Glomerular visceral epithelial cell (primary cell): Measurements from ENCODE around the gene COX7A2.
A peak's percentile ranks its signal among the peaks of the same experiment; 100 is the strongest.

Experiments used
- DNase-seq: peaks from one replicate; pipeline ENCODE4 v3.0.0-alpha.2; 2016; ENCODE audit errors: extremely low spot score

Gene COX7A2

DNA sequence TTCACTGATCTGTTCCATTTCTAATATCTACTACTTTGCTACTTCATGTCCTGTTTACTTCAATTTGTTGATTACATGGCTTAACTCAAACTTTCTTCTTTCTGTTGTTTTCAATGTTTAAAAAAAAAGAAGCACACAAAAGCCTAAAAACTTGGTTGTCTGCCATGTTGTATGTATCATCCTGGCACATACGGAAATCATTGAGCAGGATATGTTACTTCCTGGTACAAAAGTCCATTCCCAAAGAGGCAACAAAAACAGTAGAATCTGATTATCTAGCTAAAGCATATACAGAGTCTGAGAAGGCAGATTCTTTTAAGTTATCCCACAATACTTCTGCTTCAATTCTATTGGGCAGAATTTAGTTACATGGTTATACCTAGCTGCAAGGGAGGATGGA is 23.2 kb downstream of the COX7A2 start:
- DNase-seq = no peak

DNA sequence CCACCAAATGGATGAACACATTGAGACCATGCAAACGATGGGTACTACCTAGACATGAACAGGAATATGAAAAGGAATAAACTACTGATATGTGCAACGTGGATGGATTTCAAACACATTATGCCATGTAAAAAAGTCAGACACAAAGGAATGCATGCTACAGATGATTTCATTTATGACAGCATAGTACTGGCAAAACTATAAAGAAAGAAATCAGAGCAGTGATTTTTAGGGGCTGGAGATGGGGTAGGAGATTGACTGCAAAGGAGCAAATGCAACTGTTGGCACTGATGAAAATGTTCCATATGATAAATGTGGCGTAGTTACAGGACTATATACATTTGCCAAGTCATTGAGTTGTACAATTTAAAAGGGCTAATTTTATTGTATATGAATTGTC is 24.3 kb downstream of the COX7A2 start:
- no peak for DNase-seq

DNA sequence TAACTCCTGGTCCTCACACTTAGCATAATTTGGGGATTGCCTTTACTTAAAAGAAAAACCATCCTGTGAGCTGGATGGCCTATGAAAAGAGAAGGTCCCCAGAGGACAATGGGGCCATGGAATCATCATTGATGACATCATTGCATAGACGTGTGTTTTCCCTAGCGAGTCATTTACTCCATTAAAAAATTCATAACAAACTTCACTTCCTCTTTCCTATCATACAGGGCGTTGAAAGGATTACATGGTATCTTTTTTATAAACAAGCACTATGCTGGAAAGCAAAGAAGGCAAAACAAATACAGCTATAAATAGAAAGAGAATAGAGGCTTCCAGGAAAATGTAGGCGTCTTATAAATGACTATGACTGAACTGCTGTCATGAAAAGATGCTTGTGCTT is 26.4 kb downstream of the COX7A2 start:
- peak; percentile 11 for DNase-seq

DNA sequence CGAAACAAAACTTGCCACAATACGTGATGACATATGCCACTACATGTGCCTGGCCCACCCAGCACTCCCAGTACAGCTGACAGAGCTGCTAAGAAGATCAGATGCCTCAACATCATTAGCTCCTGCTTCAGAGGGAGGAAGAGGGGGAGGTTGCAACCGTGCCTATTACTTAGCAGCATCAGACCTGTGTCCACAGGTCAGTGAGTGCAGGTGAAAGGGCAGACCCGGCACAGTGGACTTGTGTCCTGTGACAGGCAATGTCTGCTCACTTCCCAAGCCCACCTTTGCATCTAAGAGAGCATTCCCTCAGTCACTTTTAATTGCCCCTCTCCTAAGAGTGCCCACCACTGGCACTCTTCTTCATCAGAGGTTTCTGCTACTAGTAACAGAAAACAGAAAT is 28.3 kb downstream of the COX7A2 start:
- DNase-seq = no peak

DNA sequence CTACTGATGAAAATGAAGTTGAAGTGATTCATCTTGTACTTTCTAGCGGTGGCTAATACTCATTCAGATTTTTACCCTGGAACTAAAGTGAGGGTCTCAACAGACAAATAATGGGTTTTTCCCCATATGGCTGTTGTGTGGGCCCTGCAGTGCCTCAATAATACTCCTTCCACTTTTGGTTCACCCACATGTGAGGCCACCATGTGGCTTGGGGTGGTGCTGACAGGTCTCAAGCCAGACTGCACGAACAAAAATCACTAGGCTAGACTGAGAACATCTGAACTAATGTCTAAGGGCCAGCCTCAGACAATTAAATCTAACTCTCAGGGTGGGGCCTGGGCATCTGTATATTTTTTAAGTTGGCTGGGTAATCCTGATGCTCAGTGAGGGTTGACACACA is 29.9 kb downstream of the COX7A2 start:
- DNase-seq = no peak

DNA sequence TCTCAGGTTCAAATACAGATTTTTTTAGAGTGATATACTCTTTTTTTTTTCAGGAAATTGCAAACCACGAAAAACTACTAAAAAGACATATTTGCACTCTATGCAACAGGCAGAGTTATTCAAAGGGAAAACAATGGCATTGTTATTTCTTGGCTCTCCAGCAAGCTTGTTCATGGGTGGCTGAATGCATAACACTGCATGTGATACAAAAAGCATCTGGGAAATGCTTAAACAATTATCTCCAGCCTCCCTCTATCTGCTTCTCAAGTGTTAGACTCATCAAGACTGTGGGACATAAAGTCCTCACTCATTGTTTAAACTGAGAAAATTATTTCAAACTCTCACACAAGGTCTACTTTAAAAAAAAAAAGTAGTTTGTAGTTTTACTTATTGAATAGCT is 30.5 kb downstream of the COX7A2 start:
- DNase-seq = no peak

DNA sequence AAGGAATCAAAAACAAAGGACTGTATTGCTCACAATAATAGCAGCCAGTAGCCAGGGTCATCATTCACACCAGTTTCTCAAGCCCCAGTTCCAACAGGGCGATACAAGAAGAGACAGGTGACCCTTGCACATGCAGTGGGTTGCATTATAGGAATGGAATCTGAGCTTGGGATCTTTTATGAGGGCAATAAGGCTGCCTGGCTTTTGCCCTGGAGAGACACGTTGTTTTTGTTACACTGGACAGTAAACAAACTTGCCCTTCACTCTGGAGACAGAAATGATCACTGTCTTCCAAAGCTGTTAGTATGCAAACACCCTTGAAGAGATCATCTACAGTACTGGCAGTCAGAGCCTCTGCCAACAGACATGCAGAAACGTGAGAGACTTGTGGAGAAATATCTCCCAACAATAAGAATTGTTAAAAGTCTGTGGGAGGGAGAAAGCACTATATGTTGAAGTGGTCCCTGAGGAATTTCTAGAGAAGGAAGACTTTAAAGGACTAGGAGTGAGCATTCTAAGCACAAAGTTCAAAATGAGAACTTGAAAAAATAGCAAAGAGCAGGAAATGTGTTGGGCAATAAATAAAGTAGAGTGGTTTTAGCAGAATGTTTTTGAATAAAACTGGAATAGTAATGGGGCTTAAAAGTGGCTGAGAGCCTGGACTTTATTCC is 31.5 kb downstream of the COX7A2 start:
- no peak for DNase-seq

DNA sequence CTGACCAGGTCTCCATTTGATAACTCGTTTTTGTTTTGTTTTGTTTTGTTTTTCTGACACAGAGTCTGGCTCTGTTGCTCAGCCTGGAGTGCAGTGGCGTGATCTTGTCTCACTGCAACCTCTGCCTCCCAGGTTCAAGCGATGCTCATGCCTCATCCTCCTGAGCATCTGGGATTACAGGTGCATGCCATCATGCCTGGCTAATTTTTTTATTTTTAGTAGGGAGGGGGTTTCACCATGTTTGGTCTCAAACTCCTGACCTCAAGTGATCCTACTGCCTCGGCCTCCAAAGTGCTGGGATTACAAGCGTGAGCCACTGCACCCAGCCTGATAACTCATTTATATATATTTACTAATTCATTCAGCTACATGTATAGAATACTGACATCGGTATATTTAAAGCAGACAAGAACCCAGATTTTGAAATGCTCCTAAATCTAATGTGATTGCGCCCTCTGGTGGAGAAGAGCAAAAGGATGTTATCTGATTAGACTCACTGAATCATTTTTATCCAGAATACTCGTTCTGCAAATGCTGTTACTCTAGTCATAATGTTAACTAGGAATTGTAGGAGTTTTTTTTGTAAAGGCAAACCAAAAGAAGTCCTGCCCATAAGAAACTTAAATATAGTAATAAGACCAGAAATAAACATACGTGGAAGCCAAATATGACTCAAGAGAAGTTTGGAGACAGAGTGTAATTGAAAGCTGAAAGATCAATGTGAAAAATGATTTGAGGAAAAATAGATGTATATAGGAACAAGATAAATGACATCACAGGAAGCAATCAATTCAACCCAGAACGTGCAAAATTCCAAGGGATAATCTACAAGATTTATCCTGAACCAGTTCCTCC is 32.5 kb downstream of the COX7A2 start:
- DNase-seq = peak; percentile 68

DNA sequence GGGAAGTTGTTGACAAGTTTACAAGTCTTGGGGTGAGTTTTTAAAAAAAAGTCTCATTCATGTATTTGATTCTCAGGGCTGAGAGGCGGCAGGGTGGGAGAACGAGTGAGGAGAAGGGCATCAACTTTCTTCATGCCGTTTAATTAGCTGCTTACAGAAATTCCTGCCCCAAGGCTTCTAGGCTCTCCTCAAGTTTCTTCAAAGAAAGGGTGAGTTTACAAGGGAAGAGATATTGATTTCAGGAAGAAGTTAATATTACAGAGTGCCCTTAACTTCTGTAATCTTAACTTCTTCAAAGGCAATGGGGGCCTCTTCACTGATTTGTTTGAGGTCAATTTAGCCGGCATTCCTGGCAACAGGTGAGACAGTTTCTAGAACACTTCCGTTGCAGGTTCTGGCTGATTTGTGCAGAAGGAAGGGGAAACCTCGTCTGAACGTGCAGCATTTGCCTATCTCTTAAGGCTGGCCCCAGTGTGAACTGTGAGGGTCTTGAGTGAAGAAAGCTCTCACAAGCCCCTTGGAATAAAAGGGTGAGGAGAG is 34.3 kb downstream of the COX7A2 start:
- DNase-seq = no peak

DNA sequence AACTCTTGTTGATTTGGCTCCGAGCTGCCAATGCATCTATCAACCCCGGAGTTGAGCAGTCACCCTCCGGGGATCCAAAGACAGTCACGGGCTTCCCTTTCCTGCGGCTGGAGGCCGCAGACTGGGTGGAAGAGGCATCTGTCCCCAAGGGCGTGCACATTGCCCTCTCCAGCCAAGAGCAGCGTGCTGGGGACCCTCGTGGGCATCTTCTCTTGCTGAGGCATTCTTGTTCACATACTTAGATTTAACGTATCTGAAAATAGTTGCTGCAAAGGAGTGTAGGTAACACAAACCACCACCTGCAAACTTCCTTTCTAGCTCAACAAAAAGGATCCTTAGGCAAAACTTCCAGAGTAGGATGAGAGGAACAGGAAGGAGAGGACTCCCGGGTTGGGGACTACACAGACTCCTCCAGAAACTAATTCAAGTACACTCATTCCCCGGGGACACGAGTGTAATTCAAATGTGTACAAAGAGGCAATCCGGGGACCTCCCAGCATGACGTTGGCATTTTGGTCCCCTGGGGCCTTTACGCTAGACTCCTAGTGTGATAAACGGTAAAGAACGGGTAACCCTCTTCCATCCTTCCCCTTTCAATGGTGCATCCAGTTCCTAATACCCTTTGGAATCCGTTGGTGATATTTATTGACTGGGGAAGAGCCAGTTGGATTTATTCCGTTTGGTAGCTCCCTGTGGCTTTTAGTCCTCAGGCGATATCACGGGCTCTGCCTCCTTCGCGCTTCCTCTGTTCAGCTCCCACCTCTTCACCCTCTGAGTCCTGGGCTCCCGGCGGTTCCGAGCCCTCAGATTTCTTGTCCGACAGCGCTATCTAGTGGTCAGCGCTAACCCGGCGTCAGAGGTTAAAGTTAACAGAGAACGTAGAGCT is 35.1 kb downstream of the COX7A2 start:
- DNase-seq = peak; percentile 84

DNA sequence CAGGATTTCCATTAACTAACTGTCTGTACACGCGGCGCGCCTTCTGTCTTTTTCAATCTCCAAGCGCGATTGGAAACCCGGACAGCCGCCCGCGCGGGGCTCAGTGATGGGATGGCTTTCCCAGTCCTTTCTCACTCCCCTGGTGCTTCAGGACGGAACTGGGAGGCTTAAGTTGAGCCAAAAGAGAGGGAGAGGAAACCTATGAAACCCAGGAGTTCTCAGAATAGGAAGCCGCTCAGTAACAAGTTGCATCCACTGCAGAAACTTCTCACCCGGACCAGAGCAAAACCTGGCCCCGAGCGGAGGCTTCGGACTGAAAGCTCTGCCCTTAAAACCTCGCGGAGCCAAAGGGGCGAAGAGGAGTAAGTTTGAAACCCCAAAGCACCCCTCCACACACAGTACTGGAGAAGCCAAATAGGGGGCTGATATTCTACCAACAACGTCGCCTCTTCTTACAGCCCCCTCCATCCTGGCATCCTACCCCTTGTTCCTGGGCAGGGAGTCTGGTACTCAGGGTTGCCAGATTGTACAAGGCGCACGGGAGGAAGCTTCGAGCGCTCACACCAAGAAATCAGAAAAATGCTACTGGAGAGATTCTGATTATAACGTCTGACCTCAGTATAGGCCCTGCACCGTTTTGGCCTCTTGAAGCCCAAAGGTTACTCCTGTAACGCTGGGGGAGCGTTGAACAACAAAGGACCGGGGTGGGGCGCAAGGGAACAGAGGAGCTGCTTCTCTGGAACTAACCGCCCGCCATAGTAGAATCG is 36.8 kb downstream of the COX7A2 start:
- no peak for DNase-seq

DNA sequence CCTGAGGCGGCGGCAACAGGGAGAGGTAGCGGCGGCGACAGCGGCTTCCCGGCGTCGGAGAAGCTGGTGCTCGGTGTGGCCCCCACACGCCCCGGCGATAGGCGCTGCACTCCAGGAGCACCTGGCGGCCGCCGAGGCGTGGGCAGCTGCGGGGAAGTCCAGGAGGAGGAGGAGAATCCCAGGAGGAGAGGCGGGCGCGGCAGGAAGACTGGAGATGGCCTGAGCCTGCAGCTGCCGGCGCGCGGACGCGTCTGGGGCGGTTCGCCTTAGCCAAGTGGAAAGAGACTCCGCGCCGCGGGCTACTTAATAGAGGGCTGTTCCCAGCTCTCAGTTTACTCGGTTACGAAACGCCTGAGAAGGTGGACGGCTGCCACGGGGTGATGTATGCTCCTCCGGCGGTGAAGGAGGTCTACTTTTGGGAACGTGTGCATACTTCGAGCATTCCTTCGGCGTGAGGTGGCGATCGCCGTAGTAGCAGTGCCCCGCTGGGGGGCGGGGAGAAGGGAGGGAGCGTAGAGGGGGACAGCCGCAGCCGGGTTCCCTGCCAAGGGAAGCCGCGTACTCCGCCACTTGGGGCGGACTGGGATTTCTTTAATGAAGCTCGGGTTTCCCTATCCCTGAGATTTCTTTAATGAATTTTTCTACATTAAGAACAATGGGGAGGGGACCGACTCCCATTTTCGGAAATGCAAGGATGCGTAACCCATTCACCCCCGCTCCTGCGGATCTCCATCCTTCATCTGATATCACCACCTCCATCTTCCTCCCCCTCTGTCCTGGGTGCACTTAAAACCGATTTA is 37.6 kb downstream of the COX7A2 start, which contains the start of gene COL12A1:
Gene COL12A1, minus strand, starts transcription at position 278 of the 800 bp plus-strand sequence. CDS start 3,261 bp downstream, outside the sequence.
- peak; percentile 98 for DNase-seq

DNA sequence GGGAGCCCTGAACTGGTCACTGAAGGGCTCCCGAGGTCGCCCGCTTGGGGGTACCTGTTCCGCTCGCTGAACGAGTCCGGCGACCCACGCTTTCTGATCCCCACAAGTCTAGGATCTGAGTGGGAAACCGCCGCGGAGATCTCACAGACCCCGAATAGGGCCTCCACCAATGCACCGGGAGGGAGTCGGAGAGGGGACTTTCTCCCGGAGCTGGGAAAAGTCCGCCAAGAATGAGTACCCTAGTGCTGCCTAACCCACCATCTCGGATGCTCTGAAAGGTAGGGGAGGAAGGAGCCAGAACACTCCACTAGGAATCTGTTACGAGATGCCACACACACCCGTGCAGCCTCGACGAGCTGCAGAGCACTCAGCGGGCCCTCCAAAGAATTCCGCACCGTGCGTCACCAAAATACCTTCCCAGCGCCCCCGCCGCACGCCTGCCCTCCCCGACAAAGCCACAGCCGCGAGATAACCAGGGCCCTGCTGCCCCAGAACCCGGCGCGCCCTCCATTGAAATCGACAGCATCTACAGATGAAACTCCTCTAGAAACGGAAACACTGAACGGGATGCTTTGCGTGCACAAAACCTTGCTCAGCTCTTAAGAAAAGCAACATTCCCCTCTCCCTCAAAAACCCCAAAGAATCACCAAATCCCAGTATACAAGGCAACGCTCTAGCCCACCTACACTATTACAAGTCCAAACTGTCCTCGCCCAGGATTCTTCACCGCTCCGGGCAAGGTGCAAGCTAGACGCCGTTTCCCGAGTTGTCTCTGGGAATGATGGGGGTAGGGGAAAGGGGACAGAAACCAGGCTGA is 38.4 kb downstream of the COX7A2 start:
- peak; percentile 80 for DNase-seq

DNA sequence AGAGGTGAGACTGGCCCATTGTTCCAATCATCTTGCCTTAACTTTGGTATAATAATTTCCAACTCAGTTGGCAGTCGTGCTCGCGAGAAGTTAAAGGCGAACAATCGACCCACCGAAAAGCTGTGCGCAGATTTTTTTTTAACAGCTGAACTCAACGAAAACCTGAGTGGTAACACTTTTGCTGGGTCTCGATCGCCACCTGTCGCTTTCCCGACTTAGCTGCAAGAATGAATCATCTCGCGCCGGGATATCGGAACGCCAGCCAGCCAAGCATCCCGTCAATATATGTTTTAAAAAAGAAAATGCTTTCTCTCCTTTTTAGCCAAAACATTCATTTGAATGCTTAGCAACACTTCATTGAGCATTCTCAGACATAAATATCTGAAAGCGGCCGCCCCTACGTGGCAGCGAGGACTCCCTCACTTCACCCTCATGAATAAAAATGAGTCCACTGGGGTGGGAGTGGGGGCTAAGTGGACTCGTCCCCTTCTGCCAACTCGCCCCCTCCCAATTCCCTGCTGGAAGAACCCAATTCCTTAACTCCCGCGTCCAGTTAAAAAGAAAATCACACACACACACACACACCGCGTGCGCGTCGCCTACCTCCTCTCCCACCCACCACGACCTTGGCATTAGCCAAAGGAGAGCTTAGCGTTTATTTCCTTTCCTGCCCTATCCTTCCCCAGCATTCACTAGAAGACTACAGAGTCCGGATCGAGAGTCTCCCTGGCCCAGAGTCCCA is 39.2 kb downstream of the COX7A2 start:
- DNase-seq = peak; percentile 85

DNA sequence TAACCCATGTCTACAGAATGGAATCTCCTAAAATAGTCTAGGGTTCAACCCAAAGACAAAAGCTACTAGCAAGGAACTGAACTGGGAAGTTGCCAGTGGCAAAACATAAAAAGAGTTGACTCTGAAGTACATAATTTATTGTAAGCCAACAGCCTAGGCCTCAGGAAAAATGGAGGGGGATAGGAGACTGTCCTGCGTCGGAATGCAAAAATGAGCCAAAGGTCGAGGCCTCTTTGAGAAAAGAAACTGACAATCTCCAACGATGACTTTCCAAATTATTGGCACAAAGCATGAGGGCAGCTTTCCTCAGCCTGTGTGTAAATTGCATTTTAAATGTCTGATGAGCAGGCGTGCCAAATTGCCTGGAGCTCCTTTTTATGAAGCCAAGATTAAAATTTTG is 39.9 kb downstream of the COX7A2 start:
- DNase-seq = no peak

DNA sequence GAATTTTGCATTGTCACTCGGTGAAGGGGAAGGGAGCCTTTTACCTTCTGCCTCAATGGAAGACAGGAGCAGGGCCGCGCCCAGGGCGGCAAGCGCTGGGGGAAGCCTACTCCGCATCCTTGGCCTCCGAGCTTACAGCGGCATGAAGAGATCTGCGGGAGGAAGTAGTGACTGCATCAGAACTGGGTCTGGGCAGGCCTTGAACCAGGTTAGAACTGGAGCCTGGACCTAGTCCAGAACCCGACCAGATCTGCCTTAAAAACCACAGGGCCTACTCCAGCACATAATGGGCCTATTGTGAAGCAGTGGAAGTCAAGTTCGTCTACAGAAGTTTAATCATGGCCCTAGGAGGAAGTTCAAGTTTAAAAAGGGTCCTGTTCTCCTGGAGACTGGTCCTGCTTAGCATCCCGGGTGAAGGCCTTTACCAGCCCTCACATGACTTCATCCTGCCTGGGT is 40.9 kb downstream of the COX7A2 start:
- DNase-seq = peak; percentile 8

DNA sequence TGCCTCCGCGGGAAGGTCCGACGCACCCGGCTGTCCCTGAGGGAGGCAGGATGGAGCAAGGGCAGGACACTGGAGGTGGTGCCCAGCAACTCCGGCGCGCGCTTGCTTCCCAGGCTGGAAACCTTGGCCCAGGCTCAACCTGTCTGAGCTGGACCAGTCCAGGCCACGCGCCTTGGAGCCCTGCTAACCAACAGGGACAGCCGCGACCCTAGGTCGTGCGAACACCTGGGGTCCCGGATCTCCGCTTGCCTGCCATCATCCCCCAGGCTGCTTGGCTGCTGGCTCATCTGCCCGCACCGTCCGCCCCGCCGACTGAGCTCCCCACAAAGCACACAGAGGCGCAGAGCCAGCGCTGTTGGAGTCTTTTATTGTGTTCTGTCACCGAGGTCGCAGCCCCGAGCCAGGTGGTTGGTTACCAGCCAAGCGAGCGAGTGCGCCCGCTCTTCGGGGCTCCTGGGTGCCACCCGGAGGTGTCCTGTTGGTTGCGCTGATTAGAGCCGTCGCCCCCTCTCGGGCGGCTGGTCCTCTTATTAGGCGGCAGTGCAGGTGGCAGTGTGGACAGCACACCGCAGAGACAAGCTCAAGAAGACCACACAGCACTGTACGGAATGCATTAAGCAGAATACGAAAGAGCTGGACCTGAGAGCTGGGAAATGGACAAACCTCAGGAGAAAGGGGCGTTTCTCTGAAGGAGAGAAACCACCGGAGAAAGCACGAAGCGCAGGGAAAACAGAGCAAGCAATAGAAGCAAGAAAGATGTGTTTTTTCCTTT is 41.5 kb downstream of the COX7A2 start:
- peak; percentile 58 for DNase-seq

DNA sequence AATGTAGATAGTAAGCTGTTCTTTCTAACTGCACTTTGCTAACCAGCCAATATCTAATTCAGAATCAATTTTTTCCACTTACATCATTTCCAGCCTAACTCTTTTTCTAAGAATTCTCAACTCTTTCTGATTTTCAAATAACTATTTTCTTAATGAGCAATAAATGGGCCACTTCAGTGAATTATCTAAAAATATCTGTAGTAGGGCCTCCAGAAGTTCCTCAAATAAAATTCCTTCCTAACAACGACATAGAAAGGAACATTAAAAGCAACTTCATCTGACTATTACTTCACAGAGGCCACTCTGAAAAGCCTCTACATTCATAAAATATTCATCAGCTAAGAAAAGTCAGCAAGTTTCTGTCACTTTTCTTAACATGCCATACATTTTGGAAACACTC is 42.6 kb downstream of the COX7A2 start:
- no peak for DNase-seq
